CD4-positive, alpha-beta T cell (primary cell): ENCODE results near the gene TAF9. TPM values are rescaled to one million over a fixed set of nuclear protein-coding genes. Genes with fewer than 3 reads are reported as not detected.

Experiments
- ATAC-seq: fragments of 200-7000 bp; cut with Tn5 transposase; one replicate; pipeline ENCODE4 v1.10.0; 2022; ENCODE audit warnings: mild to moderate bottlenecking; ENCODE audit not compliant: poor library complexity
- CTCF ChIA-PET: fragments of 350-600 bp; sonication (Branson Sonifier 250); formaldehyde crosslinking; loops from one replicate; lab custom pipeline; 2021; ENCODE audit warnings: antibody characterized with exemption, inconsistent platforms; lab: Charles Lee
- POLR2A ChIA-PET: fragments of 350-600 bp; sonication (Branson Sonifier 250); formaldehyde crosslinking; loops from one replicate; lab custom pipeline; 2021; ENCODE audit warnings: antibody characterized with exemption, inconsistent platforms; lab: Charles Lee
- DNase-seq, 14 experiments: peaks; one replicate each; pipeline ENCODE4 v3.0.0-alpha.2; 2013 to 2020; ENCODE audit warnings: mixed read lengths in 2 of 14
- H3K27ac ChIP-seq, 2 donors: one replicate each; pipeline versions ENCODE4 v1.5.1 to v1.7.0; 2013; ENCODE audit warnings: low read length in 2 of 2, low read depth in 1 of 2, mild to moderate bottlenecking in 1 of 2
- H3K27me3 ChIP-seq, 2 experiments: 1 replicate in 1 of 2; 2 replicates in 1 of 2; pipeline versions ENCODE4 v1.6.1 to v1.7.0; 2013; ENCODE audit warnings: low read length in 2 of 2, control low read depth in 1 of 2, mild to moderate bottlenecking in 1 of 2, moderate library complexity in 1 of 2; ENCODE audit not compliant: insufficient read depth in 2 of 2, control insufficient read depth in 1 of 2
- H3K36me3 ChIP-seq: one replicate; pipeline ENCODE4 v1.6.1; 2013; ENCODE audit warnings: low read length, control low read depth; ENCODE audit not compliant: insufficient read depth
- H3K4me1 ChIP-seq: one replicate; pipeline ENCODE4 v1.6.1; 2013; ENCODE audit warnings: low read length, control low read depth; ENCODE audit not compliant: insufficient read depth
- H3K4me3 ChIP-seq: one replicate; pipeline ENCODE4 v1.5.1; 2013; ENCODE audit warnings: mild to moderate bottlenecking, low read length, moderate library complexity
- H3K9me3 ChIP-seq, 2 experiments: 1 replicate in 1 of 2; 2 replicates in 1 of 2; pipeline versions ENCODE4 v1.6.1 to v1.7.0; 2013; ENCODE audit warnings: low read length in 2 of 2, mild to moderate bottlenecking in 2 of 2, control low read depth in 1 of 2, moderate library complexity in 1 of 2; ENCODE audit not compliant: control insufficient read depth in 1 of 2, insufficient read depth in 1 of 2
- H3K27ac Mint-ChIP-seq: one replicate; pipeline ENCODE4 v1.8.0; 2020; ENCODE audit warnings: mixed read lengths
- H3K27me3 Mint-ChIP-seq: one replicate; pipeline ENCODE4 v1.8.0; 2021; ENCODE audit warnings: mixed read lengths
- H3K36me3 Mint-ChIP-seq: one replicate; pipeline ENCODE4 v1.8.0; 2021; ENCODE audit warnings: low read depth, mixed read lengths
- H3K4me1 Mint-ChIP-seq: one replicate; pipeline ENCODE4 v1.8.0; 2021; ENCODE audit warnings: low read depth, mixed read lengths
- H3K4me3 Mint-ChIP-seq: one replicate; pipeline ENCODE4 v1.8.0; 2020; ENCODE audit warnings: mild to moderate bottlenecking, mixed read lengths
- H3K9me3 Mint-ChIP-seq: one replicate; pipeline ENCODE4 v1.8.0; 2020; ENCODE audit warnings: mixed read lengths
- CTCF ChIP-seq: fragments of 200-600 bp; IDR thresholded peaks from one replicate; pipeline ENCODE4 v1.8.0; 2022; ENCODE audit warnings: antibody characterized with exemption, mild to moderate bottlenecking
- intact Hi-C, 2 experiments: fragments of 100-400 bp; cut with DNase I in 1 of 2; cut with micrococcal nuclease in 1 of 2; formaldehyde crosslinking; loops; one replicate each; pipeline versions ENCODE4 v1.15.1 to v1.9.0; 2023 to 2025; cut with DNase I, micrococcal nuclease
- total RNA-seq, 174 experiments: library from RNA in 2 of 174; stranded (reverse) in 2 of 174; gene quantifications; one replicate each; pipeline ENCODE4 v1.2.3 and lab custom pipeline; 2021 to 2026

Gene TAF9
- total RNA-seq, 2 experiments from 2014 or later: 53.8 to 54.2 TPM

GRCh38 chr5:69404659-69405330, 35.5 kb upstream of the TAF9 start:
- peaks cover 0 to 10% of the 10 kb centered on the region in 2 experiments for H3K9me3 ChIP-seq
- intact Hi-C loops: no loop called here
- H3K4me3 Mint-ChIP-seq: no peak overlapping the region
- H3K27ac Mint-ChIP-seq: no peak overlapping the region
- no peak overlapping the region for H3K4me3 ChIP-seq
- H3K36me3 ChIP-seq: peaks cover 28% of the 10 kb centered on the region
- ChIA-PET CTCF (no interaction called here), POLR2A (no interaction called here)
- DNase-seq (no peak), ATAC-seq (no peak)
- H3K36me3 Mint-ChIP-seq: peaks cover 76% of the 10 kb centered on the region
- no peaks in the 10 kb centered on the region for H3K9me3 Mint-ChIP-seq
- H3K4me1 Mint-ChIP-seq: no peaks in the 10 kb centered on the region
- no peaks in the 10 kb centered on the region for H3K27me3 Mint-ChIP-seq
- TF ChIP-seq CTCF: no peak
- no peak overlapping the region for H3K27ac ChIP-seq
- no peaks in the 10 kb centered on the region for H3K4me1 ChIP-seq
- H3K27me3 ChIP-seq: no peaks in the 10 kb centered on the region

GRCh38 chr5:69378376-69378775, 9.1 kb upstream of the TAF9 start:
- Histone ChIP-seq H3K4me3 (no peak overlapping the region), H3K36me3 (peaks cover 42% of the 10 kb centered on the region), H3K4me1 (no peaks in the 10 kb centered on the region), H3K9me3 (no peaks in the 10 kb centered on the region), H3K27ac (no peak overlapping the region), H3K27me3 (no peaks in the 10 kb centered on the region)
- no peaks in the 10 kb centered on the region for H3K27me3 Mint-ChIP-seq
- H3K4me3 Mint-ChIP-seq: no peak overlapping the region
- TF ChIP-seq CTCF: no peak
- peaks cover 68% of the 10 kb centered on the region for H3K36me3 Mint-ChIP-seq
- no peak overlapping the region for H3K27ac Mint-ChIP-seq
- DNase-seq (no peak), ATAC-seq (no peak)
- CTCF ChIA-PET: no interaction called here
- H3K4me1 Mint-ChIP-seq: no peaks in the 10 kb centered on the region
- H3K9me3 Mint-ChIP-seq: no peaks in the 10 kb centered on the region
- intact Hi-C loops: no loop called here
- POLR2A ChIA-PET: no interaction called here

GRCh38 chr5:69374911-69375446, 5.7 kb upstream of the TAF9 start:
- Mint-ChIP-seq H3K9me3 (no peaks in the 10 kb centered on the region), H3K27me3 (no peaks in the 10 kb centered on the region), H3K36me3 (peaks cover 42% of the 10 kb centered on the region), H3K27ac (no peak overlapping the region), H3K4me3 (no peak overlapping the region), H3K4me1 (peaks cover 17% of the 10 kb centered on the region)
- no peaks in the 10 kb centered on the region for H3K9me3 ChIP-seq
- H3K36me3 ChIP-seq: peaks cover 29% of the 10 kb centered on the region
- no peak for TF ChIP-seq CTCF
- no peak overlapping the region for H3K4me3 ChIP-seq
- CTCF ChIA-PET: no interaction called here
- no peaks in the 10 kb centered on the region for H3K27me3 ChIP-seq
- H3K27ac ChIP-seq: no peak overlapping the region
- ATAC-seq (no peak), DNase-seq (no peak)
- POLR2A ChIA-PET: no interaction called here
- intact Hi-C loops: loop anchor here in 1 of 2 experiments (5.0 kb wide), 1 partner anchor 143 kb away; the partner anchor contains the start of gene CDK7
- H3K4me1 ChIP-seq: peaks cover 6% of the 10 kb centered on the region
